Femur (tissue), 1 donor: ENCODE results near the gene RILPL1.
"Not testable (repeated sequence)": the region's sequence is repeated elsewhere in the genome, so short reads cannot be mapped to it uniquely, and the experiment has no call there.

Experiments used
- DNase-seq: peaks from one replicate; pipeline ENCODE4 v3.0.0-alpha.2; 2017

Gene RILPL1

DNA sequence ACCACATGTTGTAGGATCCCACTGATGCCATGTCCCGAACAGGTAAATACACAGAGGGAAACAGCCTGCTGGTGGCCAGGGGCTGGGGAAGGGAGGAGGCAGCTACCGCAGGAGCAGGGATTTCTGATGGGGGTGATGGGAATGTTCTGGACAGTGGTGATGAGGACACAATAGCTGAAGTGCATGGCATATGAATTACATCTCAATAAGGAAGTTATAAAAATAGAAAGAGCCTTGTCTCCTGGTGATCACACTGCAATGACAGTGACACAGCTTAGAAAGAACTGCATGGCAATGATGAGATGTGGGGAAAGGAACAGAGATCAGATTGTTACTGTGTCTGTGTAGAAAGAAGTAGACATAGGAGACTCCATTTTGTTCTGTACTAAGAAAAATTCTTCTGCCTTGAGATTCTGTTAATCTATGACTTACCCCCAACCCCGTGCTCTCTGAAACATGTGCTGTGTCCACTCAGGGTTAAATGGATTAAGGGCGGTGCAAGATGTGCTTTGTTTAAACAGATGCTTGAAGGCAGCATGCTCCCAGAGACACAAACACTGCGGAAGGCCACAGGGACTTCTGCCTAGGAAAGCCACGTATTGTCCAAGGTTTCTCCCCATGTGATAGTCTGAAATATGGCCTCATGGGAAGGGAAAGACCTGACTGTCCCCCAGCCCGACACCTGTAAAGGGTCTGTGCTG, 41.0 kb downstream of the RILPL1 start:
- not testable (repeated sequence) for DNase-seq

DNA sequence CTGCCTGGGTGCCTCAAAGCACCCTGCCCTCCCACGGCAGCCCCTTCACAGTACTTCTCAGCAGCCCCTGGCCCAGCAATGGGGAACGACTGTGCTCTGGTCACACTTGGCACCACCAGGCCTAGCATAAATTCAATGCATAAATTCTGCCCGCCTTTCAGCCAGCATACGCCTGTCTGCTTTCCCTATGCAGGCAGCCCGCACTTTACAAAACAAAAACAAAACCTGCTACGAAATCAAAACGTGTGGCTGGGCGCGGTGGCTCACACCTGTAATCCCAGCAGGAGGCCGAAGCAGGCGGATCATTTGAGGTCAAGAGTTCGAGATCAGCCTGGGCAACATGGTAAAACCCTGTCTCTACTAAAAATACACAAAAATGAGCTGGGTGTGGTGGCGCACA, 42.0 kb downstream of the RILPL1 start:
- no peak for DNase-seq

DNA sequence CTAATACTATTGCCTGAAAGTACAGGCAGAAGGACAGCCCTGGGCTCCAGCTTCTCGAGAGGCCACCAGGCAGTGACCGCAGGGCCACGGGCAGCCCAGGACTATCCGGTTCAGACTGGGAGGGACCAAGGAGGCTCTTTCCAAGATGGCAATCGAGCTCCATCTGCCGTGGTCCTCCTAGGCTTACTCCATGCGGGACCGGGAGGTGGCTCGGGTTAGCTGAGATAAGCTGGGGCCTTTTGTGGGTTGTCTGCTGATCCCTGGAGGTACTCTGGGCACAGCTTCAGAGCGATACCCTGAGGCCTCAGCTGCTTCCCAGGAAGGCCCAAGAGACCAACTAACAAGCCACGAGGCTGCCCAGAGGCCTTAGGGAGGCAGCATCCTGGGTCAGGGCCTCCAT, 42.5 kb downstream of the RILPL1 start:
- no peak for DNase-seq

DNA sequence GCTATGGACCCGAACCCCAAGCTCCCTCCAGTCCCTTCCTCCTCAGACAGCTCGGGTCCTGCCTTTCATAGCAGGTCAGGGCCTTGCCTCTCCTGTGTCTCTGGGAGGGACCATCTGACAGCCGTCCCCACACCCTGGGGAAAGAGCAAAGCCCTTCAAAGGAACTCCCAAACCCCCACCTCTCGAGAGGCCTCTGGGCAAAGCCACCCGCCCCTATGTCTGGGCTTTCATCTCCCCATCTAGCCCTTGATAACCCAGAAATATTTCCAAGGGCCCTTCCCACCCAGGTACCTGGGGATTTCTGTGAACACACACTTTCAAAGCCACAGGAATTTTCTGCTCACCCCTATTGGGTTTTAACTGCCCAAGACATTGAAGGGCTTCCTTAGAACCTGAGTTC, 43.4 kb downstream of the RILPL1 start:
- DNase-seq: no peak

DNA sequence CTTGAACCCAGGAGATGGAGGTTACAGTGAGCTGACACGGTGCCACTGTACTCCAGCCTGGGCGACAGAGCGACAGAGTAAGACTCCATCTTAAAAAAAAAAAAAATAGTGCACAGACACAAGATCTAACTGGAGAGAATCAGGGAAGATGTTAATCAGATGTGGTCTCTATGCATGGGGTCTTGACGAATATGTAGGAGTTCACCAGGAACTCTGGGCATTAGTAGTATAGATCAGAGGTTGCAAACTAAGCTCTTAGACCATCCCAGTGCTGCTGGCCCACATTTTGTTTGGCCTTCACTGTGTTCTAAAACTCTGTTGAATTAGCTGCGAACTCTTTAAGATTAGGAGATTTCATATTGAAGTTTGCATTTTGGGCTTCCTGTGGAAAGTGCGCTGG, 43.9 kb downstream of the RILPL1 start:
- DNase-seq: no peak

DNA sequence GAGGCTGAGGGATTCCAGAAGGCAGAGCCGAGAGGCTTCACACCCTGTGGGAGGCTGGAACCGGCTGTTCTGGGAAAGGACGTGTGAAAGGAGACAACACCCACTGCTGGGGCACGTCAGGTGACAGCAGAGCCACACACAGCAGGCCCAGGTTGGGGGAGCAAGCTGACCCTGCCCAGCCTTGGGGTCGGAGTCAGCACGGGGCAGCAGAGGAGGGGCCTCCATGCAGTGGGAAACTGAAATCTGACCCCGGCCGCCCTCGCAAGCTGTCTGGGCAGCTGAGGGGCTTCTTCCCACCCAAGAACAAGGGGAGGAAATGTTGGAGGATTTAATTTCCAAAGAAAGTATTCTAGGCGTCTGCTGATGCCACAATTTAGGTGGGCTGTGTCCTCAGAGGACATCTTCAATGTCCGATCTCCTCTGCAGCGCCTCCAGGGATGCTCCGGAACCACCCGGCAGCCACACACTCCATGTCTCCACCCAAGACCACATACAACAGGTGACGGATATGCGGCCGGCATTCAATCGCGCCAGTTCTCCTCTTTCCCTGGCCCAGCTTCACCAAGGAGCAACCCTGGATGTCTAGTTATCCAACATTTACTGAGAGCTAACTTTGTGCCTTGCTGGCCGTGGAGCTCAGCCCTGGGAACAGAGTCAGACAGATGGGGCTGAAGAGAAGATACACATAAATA, 44.8 kb downstream of the RILPL1 start:
- DNase-seq: no peak

DNA sequence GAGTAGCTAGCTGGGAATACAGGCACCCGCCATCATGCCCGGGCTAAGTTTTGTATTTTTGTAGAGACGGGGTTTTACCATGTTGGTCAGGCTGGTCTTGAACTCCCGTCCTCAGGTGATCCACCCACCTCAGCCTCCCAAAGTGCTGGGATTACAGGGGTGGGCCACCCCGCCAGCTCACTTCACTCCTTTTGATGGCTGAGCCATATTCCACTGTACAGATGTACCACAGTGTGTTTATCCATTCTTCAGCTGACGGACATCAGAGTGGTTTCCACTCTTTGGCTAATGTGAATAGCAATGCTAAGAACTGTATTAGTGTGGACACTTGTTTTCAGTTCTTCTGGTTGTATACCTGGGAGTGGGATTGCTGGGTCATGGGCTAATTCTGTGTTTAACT, 46.1 kb downstream of the RILPL1 start:
- DNase-seq: no peak

DNA sequence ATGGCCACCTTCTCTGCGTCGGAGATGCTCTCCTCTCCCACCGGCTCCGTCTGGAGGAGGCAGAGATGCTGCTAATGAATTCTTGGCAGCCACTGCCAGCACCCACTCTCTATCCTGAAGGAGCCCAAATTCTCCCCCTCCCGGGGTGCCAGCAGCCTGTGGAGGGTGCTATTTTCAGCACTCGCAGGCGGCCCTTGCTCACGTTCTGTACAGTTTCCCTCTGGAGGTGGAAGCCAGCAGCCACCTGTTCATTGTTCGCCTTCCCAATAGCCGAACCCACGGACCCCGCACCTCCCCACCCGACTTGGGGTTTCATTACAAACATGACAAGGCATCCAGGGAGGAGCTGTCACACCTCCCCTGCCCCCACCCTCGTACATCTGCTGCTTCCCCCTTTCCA, 47.8 kb downstream of the RILPL1 start:
- DNase-seq: no peak

DNA sequence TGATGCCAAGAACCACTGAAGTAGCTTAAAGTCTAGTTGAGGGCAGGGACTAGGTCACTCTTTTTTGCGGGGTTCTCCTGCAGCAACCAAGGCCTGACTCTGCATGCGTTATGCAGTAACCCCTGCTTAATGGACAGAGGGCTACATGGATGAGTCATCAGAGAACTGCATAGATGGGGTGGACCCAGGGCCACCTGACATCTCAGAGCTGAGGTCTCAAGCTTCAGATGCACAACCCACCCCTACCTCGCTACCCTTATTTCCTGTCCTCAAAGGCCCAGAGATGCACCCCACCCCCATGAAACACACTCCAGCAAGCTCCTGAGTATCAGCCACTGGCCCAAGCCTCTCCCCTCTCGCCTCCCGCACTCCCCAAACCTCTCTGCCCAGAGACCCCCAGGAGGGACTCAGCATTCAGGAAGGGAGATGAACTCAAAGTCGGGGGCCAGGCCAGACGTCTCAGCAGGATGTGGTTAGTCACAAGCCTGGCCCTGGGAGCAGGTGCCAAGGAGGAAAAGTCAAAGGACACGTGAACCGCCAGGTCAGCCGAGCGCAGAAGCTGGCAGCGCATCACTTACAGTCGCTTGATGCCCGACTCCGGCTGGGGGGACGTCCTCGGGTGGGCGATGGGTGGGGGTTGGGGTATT, 49.8 kb downstream of the RILPL1 start:
- no peak for DNase-seq

DNA sequence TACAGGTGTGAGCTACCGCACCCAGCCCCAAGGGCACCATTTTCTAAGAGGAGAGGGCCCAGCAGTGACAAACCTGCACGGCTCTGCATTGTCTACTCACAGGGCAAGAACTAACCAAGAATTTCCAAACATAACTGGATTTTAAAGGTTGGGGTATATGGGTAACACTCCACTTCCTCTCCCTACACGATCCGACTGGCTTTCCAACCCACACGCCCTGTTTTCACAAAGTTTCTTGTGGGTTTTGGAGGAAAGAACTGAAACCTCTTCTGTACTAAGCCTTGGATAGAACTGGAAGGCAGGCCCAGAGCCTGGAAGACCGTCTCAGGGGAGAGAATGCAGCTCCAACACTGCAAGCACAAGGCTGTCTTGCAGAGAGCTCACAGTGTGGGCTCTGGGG, 50.6 kb downstream of the RILPL1 start:
- DNase-seq: no peak

DNA sequence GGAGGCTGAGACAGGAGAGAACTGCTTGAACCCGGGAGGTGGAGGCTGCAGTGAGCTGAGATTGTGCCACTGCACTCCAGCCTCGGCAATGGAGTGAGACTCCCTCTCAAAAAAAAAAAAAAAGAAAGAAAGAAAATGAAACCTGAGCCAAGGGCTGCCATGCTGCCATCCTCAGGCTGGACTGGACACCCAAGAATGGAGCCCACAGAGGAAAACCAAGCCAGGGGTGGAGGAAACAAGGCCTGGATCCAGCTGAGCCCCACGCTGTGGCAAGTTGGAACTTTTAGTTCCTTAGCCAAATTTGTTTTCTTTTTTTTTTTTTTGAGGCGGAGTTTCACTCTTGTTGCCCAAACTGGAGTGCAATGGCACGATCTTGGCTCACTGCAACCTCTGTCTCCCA, 52.3 kb downstream of the RILPL1 start:
- DNase-seq: not testable (repeated sequence)

DNA sequence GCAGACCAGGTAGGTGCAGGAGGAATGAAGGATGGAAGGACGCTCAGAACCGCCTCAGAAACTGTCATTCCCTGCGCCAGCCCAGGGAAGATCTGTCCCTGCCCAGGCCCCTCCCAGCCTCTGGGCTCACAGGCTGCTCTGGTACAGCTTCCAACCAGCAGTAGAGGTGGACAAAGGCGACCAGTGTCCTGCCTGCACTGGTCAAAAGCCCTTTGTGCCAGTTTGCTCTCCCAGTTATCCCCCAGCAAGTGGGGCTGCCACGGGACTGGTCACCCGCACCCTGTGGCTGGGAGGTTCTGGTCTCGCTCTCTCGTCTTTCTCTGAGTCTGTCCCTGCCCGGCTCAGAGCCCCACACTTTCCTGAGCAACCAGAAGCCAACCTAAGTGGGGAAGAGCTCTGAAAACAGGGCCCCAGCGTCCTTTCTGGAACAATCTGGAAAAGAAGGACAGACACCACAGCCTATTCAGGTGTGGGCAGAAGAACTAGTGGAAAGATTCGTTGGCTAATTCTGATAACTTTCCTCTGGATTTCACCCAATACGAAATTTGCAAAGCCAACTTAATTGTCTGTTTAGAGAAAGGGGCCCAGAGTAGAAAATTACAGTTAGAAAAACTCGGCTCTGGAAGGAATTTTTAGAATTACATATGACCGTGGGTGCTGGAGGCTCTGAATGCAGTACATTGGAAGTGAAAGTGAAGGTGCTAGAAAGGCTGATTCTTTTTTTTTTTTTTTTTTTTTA, 53.9 kb downstream of the RILPL1 start:
- DNase-seq: no peak

DNA sequence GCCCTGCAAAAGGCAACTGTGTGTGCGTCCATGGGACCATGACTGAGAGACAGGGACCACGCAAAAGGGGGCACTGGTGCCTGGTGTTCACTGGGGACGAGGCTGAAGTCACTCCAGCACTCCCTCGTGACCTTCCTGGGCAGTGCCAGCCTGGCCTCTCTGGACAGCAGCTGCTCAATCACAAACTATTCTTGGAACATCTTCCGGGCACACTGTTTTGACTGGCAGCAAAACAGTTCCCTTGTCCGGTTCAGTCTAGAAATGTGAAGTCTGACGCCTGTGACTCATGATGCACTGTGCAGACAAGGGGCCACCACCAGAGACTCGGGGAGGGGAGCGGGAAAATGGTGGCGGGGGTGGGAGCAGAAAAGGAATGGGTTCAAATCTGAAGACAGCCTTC, 54.8 kb downstream of the RILPL1 start:
- peak; percentile 75 for DNase-seq

DNA sequence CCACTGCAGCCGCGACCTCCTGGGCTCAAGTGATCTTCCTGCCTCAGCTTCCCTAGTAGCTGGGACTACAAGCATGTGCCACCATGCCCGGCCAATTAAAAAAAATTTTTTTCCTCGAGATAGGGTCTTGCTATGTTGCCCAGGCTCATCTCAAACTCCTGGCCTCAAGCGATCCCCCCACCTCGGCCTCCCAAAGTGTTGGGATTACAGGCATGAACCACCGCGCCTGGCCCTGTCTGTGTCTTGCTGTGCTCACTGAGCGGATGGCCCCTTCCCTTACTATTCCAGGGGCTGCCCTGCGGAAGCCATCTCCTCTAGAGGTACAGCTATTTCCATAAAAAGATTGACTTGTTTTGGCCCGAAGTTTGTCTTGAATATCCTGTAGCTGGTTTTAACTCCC, 55.5 kb downstream of the RILPL1 start:
- no peak for DNase-seq

DNA sequence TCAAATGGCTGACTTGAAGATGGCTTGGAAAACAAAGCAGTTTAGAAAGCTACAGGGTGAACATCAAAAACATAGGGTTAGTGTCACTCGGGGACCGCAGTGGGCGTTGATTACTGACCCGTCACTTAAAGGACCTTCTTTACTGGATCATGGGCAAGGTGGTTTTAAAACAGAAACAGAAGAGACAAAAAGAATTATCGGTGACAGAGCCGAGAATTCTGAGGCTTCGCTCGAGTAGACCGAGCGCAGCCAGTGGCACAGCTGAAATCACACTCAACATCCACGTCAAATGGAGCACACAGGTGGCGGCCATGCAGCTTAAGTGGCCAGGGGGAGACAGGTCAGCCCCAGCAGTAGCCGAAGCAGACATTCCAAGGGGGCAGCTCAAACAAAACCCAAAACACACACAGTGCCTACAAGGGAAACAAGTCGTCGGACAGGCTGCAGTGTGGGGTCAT, 58.2 kb downstream of the RILPL1 start:
- DNase-seq: no peak

DNA sequence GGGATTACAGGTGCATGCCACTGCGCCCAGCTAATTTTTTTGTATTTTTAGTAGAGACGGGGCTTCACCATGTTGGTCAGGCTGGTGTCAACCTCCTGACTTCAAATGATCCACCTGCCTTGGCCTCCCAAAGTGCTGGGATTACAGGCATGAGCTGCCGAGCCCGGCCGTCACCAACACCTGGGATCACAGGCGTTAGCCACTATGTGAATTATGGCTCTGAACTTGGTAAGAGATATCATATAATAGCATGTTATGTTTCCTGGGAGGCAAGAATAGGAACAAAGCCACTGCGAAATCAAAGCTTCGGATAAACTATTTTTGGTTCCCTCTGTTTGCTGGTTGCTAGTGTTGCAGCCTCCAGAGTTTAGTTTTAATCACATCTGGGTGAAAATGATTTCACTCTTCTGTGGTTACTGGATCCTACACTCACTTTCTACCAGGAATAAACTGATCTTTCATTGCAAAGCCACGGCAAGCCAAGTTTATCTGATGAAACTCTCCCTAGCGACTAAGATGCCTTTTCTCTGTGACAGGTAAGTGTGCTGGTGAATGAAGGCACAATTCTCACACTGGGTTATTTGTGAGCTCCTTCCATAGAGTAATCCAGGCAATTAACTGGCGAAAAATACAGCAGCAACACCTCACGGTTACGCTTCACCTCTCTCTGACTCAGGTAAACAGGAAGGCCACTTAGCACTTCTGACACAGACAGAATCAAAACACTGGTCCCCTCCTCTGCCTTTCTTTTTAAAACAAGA, 58.9 kb downstream of the RILPL1 start:
- DNase-seq: no peak

DNA sequence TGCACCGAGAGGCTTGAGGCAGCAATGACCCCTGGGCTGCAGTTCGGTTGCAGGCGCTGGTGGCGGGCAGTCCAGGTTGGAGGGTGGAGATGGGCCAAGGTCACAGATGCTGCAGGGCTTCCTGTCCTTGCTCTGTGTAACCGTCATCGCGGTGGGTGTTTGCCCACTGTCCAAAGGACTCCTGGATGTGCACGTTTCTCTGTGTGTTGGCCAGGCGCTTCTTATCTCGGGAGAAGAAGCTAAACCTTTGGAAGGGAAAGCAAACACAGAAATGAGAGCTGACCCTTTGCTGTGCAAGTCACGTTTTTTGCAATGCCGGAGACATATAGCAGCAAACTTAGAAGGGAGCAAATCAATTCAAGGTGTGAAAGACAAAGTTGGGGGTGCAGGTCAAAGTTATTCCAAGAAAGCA, 61.1 kb downstream of the RILPL1 start:
- no peak for DNase-seq

DNA sequence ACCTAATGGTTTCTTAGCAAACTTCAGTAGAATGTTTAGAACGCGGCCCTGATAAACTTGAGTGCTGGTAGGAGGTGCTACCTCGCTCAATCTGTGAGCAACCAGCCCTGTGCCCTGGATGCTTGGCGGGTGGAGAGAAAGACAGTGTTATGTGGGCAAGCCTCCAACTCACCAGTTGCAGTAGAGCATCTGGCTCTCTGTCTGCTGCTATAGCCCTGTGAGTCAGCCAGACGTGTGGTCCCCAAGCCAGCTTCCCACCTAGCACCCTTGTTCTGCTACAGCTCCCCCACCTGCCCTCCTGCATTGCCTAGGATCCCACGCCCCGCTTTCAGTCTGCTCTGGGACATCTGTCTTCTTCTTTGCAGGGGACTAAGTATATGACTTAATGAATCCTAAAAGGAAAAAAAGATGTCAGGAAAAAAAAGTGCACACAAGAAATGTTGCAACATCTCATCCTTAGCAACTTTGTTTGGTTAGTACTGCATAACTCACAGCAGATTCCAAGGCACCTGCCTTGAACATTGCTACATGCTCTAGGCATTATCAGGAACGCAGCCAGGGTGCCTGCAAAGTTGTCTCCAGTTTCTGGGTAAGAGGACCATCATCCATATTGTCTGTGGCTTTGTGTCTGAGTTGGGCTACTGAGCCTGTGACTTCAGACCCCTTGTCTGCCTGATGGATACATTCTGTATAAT, 62.0 kb downstream of the RILPL1 start:
- no peak for DNase-seq

DNA sequence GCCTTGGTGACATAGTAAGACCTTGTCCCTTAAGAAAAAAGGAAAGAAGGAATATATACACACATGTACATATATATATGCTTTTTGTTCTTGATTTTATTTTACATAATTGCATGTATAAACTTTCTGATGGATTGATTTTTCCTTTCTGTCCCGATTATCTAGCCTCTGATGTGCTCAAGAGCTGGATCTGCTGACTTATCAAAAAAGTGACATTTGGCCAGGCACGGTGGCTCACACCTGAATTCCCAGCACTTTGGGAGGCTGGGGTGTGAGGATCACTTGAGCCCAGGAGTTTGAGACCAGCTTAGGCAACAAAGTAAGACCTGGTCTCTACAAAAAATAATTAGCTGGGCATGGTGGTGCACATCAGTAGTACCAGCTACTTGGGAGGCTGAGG, 63.5 kb downstream of the RILPL1 start:
- no peak for DNase-seq

DNA sequence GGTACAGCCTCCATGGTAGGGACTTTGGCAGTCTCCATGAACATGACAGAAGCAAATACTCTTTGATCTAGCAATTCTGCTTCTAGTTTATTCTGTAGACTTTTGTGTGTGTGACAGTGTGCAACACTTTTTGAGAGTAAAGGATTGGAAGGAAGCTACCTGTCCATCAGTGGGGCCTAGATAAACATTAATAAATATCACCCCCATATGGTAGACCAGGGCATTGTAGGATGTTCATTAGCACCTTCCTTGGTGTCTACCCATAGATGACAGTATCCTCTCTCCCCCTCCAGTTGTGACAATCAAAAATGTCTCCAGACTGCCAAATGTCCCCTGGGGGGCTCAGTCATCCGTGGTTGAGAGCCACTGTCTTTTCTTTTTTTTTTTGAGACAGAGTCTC, 64.7 kb downstream of the RILPL1 start:
- DNase-seq: no peak

DNA sequence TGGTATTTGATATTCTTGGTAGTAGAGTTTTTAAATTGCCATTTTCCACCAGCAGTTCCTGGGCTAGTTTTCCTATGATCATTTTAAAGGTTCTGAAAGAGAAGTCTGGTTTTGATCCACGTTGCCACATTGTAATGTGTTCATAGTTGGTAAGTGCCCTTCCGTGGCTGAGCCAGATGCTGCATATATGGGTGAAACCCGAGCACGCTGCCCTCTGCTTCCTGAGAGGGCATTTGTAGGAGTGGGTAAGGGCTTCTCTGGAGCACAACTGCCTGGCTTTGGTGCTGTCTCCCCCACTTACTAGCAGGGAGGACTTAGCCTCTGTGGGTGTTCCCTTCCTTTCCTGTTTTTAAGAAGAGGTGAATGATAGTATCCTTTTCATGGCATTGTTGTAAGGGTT, 68.4 kb downstream of the RILPL1 start:
- no peak for DNase-seq

DNA sequence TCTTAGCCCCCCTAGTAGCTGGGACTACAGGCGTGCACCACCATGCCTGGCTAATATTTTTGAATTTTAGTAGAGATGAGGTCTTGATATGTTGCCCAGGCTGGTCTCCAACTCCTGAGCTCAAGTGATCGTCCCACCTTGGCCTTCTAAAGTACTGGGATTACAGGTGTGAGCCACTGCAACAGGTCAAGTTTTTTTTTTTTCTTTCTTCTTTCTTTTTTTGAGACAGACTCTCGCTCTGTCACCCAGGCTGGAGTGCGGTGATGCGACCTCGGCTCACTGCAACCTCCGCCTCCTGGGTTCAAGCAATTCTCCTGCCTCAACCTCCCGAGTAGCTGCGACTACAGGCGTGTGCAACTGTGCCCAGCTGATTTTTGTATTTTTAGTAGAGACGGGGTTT, 70.3 kb downstream of the RILPL1 start:
- not testable (repeated sequence) for DNase-seq
